22Rv1 (cell line): ENCODE results near the gene CDH12.

Experiments used
- ZFX ChIP-seq: fragments of 450-650 bp; IDR thresholded peaks from 2 replicates; pipeline ENCODE4 v1.6.1; 2017; ENCODE audit warnings: antibody characterized with exemption, borderline replicate concordance
- TF ChIP-seq, protein P1 (sequence below): fragments of 450-650 bp; IDR thresholded peaks from 2 replicates; pipeline ENCODE4 v1.5.1; 2017; ENCODE audit warnings: mild to moderate bottlenecking

- TF ChIP-seq, protein P1, sequence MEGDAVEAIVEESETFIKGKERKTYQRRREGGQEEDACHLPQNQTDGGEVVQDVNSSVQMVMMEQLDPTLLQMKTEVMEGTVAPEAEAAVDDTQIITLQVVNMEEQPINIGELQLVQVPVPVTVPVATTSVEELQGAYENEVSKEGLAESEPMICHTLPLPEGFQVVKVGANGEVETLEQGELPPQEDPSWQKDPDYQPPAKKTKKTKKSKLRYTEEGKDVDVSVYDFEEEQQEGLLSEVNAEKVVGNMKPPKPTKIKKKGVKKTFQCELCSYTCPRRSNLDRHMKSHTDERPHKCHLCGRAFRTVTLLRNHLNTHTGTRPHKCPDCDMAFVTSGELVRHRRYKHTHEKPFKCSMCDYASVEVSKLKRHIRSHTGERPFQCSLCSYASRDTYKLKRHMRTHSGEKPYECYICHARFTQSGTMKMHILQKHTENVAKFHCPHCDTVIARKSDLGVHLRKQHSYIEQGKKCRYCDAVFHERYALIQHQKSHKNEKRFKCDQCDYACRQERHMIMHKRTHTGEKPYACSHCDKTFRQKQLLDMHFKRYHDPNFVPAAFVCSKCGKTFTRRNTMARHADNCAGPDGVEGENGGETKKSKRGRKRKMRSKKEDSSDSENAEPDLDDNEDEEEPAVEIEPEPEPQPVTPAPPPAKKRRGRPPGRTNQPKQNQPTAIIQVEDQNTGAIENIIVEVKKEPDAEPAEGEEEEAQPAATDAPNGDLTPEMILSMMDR, result no peak
- no peak for TF ChIP-seq ZFX
These were observed 1046.9 kb downstream of the CDH12 start for GRCh38 chr5:21806271-21806670.
